Endodermal cell (in vitro differentiated cells): ENCODE results near the gene F3. TPM values are rescaled to one million over a fixed set of nuclear protein-coding genes. Genes with fewer than 3 reads are reported as not detected.

ENCODE experiments used
- DNase-seq: peaks from one replicate; pipeline ENCODE4 v3.0.0-alpha.2; 2017
- H3K27ac ChIP-seq: 2 replicates; pipeline ENCODE4 v1.5.1; 2013; ENCODE audit warnings: mild to moderate bottlenecking, low read depth, low read length, moderate library complexity
- H3K27me3 ChIP-seq: 2 replicates; pipeline ENCODE4 v1.6.1; 2013; ENCODE audit warnings: mild to moderate bottlenecking, low read length, moderate library complexity; ENCODE audit not compliant: insufficient read depth, control insufficient read depth, poor library complexity, severe bottlenecking
- H3K36me3 ChIP-seq: 2 replicates; pipeline ENCODE4 v1.7.0; 2013; ENCODE audit warnings: mild to moderate bottlenecking, low read length, moderate library complexity; ENCODE audit not compliant: control insufficient read depth, insufficient read depth
- H3K4me1 ChIP-seq: one replicate; pipeline ENCODE4 v1.7.0; 2013; ENCODE audit warnings: low read length; ENCODE audit not compliant: control insufficient read depth, insufficient read depth
- H3K4me3 ChIP-seq: 2 replicates; pipeline ENCODE4 v1.5.1; 2013; ENCODE audit warnings: mild to moderate bottlenecking, low read length, moderate library complexity
- H3K9ac ChIP-seq: 2 replicates; pipeline ENCODE4 v1.6.1; 2013; ENCODE audit warnings: mild to moderate bottlenecking, low read length, moderate library complexity; ENCODE audit not compliant: poor library complexity, severe bottlenecking; ENCODE audit errors: extremely low read depth
- H3K9me3 ChIP-seq: 2 replicates; pipeline ENCODE4 v1.6.1; 2013; ENCODE audit warnings: mild to moderate bottlenecking, low read length, moderate library complexity; ENCODE audit not compliant: control insufficient read depth
- H3K27ac Mint-ChIP-seq: 2 replicates; pipeline ENCODE4 v1.8.0; 2020; ENCODE audit warnings: mixed read lengths
- H3K27me3 Mint-ChIP-seq: 2 replicates; pipeline ENCODE4 v1.8.0; 2021; ENCODE audit warnings: mild to moderate bottlenecking, mixed read lengths; ENCODE audit not compliant: insufficient read depth
- H3K36me3 Mint-ChIP-seq: 2 replicates; pipeline ENCODE4 v1.8.0; 2020; ENCODE audit warnings: low read depth, mixed read lengths
- H3K4me1 Mint-ChIP-seq: 2 replicates; pipeline ENCODE4 v1.8.0; 2020; ENCODE audit warnings: mixed read lengths
- H3K4me3 Mint-ChIP-seq: 2 replicates; pipeline ENCODE4 v1.8.0; 2020; ENCODE audit warnings: mild to moderate bottlenecking, moderate library complexity, mixed read lengths
- H3K9me3 Mint-ChIP-seq: 2 replicates; pipeline ENCODE4 v1.8.0; 2020; ENCODE audit warnings: mild to moderate bottlenecking, mixed read lengths
- CTCF ChIP-seq: fragments of 200-600 bp; sonication (generic); conservative IDR thresholded peaks from 2 replicates; pipeline ENCODE4 v1.5.0; 2021; ENCODE audit warnings: antibody characterized with exemption, mild to moderate bottlenecking
- WGBS, 2 experiments: methylation state at CpG; one replicate each; pipeline versions ENCODE4 v1.1.5 to v1.1.7; 2013; ENCODE audit warnings: missing lambda C conversion rate in 2 of 2, mixed read lengths in 1 of 2; ENCODE audit not compliant: insufficient coverage in 1 of 2, insufficient read length in 1 of 2; 5-methylcytosine and 5-hydroxymethylcytosine counted together
- total RNA-seq, 2 donors: library from RNA; stranded (reverse); fragmentation: NEBNext Ultra II Directional in 1 of 2; extraction: Animal tissue kit (Norgen Biotek cat#: 25700) in 1 of 2; gene quantifications; 2 replicates in 1 of 2; 3 replicates in 1 of 2; pipeline ENCODE4 v1.2.1, GENCODE V29; 2021

Gene F3
- total RNA-seq, 2 donors from 2014 or later: 27.6 to 38.1 TPM

GRCh38 chr1:94504601-94505000 is 37.0 kb downstream of the F3 start:
- Histone ChIP-seq H3K9ac (no peak overlapping the region), H3K4me1 (no peaks in the 10 kb centered on the region), H3K36me3 (peaks cover 10% of the 10 kb centered on the region), H3K27me3 (peaks cover 19% of the 10 kb centered on the region), H3K9me3 (no peaks in the 10 kb centered on the region), H3K27ac (no peak overlapping the region), H3K4me3 (no peak overlapping the region)
- H3K9me3 Mint-ChIP-seq: peaks cover 9% of the 10 kb centered on the region
- no peaks in the 10 kb centered on the region for H3K27me3 Mint-ChIP-seq
- WGBS, 2 experiments: 78 to 96% methylated on average over 1 of the region's 1 CpG
- H3K4me3 Mint-ChIP-seq: no peak overlapping the region
- no peak overlapping the region for H3K27ac Mint-ChIP-seq
- H3K4me1 Mint-ChIP-seq: no peaks in the 10 kb centered on the region
- no peak for DNase-seq
- H3K36me3 Mint-ChIP-seq: peaks cover 44% of the 10 kb centered on the region
- no peak for TF ChIP-seq CTCF

- Histone ChIP-seq H3K36me3 (peaks cover 19% of the 10 kb centered on the region), H3K9ac (no peak overlapping the region), H3K4me1 (no peaks in the 10 kb centered on the region), H3K27ac (no peak overlapping the region), H3K4me3 (no peak overlapping the region), H3K27me3 (peaks cover 22% of the 10 kb centered on the region), H3K9me3 (no peaks in the 10 kb centered on the region)
- 94% methylated on average over 3 to 4 of the region's 4 CpGs for WGBS, 2 experiments
- peaks cover 46% of the 10 kb centered on the region for H3K36me3 Mint-ChIP-seq
- H3K4me3 Mint-ChIP-seq: no peak overlapping the region
- no peak for TF ChIP-seq CTCF
- H3K9me3 Mint-ChIP-seq: peaks cover 2% of the 10 kb centered on the region
- peaks cover 4% of the 10 kb centered on the region for H3K4me1 Mint-ChIP-seq
- no peak overlapping the region for H3K27ac Mint-ChIP-seq
- no peak for DNase-seq
- no peaks in the 10 kb centered on the region for H3K27me3 Mint-ChIP-seq
Measured at GRCh38 chr1:94503153-94503552, 38.4 kb downstream of the F3 start.

- Histone ChIP-seq H3K27me3 (peaks cover 30% of the 10 kb centered on the region), H3K4me3 (no peak overlapping the region), H3K27ac (no peak overlapping the region), H3K4me1 (no peaks in the 10 kb centered on the region), H3K9ac (no peak overlapping the region), H3K36me3 (peaks cover 19% of the 10 kb centered on the region), H3K9me3 (no peaks in the 10 kb centered on the region)
- Mint-ChIP-seq H3K4me1 (peaks cover 4% of the 10 kb centered on the region), H3K4me3 (no peak overlapping the region), H3K9me3 (no peaks in the 10 kb centered on the region), H3K36me3 (peaks cover 45% of the 10 kb centered on the region), H3K27me3 (no peaks in the 10 kb centered on the region), H3K27ac (no peak overlapping the region)
- no peak for TF ChIP-seq CTCF
- no peak for DNase-seq
- WGBS, 2 experiments: 94% methylated on average over 2 to 4 of the region's 4 CpGs
Measured at GRCh38 chr1:94501935-94502334, 39.6 kb downstream of the F3 start.
